GM19438 (cell line): ENCODE data around the gene ALOX12B.
"Not testable (repeated sequence)": the region's sequence is repeated elsewhere in the genome, so short reads cannot be mapped to it uniquely, and the experiment has no call there.

ENCODE experiments used
- ATAC-seq: cut with Tn5 transposase; IDR thresholded peaks from one replicate; pipeline ENCODE4 v1.9.1; 2021; ENCODE audit warnings: low read depth; ENCODE audit not compliant: unreplicated experiment

ALOX12B gene

GRCh38 chr17:8091033-8091687 is 3.6 kb upstream of the ALOX12B start:
- no peak for ATAC-seq

DNA sequence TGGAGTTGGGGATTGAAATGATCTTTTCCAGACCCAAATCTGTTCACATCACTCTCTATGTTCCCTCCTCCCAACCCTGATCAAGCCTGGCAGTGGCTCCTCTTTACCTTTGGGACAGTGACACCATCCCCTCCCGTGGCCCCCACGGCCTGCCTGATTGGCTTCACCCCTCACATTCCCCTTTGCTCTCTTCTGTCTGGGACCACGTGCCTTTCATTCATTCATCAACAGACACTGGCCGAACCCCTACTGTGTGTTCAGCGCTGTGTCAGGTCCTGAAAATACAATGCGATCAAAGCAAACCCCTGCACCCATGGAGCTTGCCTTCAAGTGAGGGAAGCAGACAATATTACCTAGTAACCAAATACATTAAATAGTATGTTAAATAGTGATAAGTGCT is 2.2 kb upstream of the ALOX12B start:
- ATAC-seq: no peak

- no peak for ATAC-seq
Measured at GRCh38 chr17:8087952-8088230, 375 bp upstream of the ALOX12B start.

DNA sequence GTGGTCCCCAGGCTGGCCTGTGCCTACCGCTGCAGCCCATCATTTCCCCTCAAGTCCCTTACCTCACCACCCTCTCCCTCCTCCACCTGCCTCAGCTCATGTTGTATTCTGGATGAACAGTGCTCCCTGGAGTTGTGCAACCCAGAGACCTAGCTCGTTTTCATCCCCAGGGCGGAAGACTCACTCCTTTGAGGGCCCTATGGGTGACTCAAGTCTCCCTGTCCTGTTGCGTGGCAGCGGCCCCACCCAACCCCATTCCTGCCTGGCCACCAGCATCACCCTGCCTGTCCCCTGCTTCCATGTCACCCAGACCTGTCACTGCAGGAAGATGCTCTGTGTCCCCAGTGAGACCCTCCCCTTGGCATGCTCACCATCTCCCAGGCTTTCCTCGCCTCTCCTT is 3.3 kb downstream of the ALOX12B start:
- ATAC-seq: no peak

DNA sequence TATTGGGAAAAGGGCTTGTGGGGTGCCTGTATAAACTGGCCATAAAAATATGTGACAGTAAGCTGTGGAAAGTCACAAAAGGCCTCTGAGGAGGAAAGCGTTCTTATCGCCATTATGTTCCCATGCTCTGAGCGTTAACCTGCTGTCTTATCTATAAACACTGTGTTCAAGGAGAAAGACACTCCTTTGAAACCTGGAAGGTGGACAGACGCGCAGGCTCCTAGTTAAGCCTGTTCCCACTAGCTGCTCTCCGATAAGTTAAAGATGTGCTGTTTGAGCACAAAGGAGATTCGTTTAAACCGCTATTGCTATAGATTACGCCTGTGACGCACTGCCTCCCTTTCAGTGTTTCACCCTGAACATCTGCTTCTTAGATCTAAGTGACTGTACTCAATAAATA is 5.2 kb downstream of the ALOX12B start:
- no peak for ATAC-seq

DNA sequence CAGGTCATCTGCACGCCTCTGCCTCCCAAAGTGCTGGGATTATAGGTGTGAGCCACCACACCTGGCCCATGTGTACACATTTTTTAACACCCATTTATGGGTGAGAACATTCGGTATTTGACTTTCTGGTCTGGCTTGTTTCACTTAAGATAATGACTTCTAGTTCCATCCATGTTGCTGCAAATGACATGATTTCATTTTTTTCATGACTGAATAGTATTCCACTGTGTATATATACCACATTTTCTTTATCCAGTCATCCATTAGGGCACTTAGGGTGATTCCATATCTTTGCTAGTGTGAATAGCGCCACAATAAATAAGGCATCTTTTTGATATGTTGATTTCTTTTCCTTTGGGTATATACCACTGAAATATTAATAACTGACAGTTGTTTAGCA is 5.6 kb downstream of the ALOX12B start:
- ATAC-seq: no peak

GRCh38 chr17:8080799-8081219 is 6.7 kb downstream of the ALOX12B start:
- no peak for ATAC-seq

DNA sequence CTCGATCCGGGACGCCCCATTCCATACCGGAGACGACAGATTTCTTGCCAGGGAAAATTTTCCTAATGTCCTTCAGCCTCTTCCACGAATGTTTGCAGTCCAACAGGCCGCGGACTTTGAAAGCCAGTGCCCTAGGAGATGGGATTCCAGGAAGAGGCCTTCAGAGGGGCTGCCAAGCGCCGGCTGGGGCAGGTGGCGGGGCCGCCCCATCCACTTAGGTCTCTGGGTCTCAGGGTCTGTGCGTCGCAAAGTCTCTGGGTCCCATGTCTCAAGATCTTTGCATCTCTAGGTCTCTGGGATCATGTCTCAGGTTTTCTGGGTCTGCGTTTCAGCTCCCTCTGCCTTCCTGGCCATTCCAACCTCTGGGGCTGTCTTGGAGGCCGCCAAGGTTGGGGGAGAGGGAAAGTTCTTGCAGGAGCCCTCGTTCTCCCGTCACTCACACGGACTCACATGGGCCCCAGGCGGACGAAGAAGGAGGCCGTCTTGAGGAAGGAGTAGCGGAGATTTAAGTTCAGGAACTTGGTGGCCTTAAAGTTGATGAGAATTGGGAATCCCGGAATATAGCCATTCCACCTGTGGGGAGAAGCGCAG is 7.2 kb downstream of the ALOX12B start:
- ATAC-seq: no peak

GRCh38 chr17:8079291-8080207 is 8.0 kb downstream of the ALOX12B start:
- no peak for ATAC-seq

GRCh38 chr17:8077939-8078338 is 9.6 kb downstream of the ALOX12B start:
- ATAC-seq: not testable (repeated sequence)

DNA sequence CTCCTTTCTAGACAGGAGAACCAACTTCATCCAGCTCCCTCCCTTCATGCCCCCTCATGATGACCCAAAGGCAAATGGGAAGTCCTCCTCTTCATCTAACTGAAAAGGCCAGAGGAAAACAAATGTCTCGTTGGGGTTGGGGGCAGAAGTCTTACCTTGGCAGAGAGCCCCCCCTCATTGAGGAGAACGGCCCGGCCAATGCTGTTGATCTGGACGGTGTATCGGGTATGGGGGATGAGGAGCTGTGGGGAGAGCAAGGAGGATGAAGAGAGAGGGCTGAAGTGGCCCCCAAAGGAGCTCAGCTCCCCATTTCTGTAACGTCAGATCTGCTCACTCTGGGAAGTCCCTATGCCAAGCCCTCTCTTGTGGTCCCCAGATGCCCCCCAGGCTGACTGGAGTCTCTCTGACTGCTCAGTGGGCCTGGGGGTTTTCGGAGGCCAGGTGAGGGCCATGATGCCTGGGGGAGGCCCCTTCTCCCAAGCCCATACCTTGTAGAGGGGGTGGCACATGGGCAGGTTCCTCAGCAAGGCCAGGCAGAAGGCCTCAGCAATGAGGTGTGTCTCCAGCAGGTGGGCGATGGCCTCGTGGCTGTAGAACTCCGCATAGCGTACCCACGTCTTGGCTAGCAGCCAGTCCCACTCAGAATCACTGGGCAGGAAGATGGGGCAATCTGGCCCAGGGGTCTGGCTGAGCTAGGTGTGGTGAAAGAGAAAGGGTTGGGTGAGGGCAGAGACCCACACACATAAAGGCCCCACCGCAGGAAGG is 10.8 kb downstream of the ALOX12B start:
- ATAC-seq: no peak

- no peak for ATAC-seq
Measured at GRCh38 chr17:8075574-8076342, 11.8 kb downstream of the ALOX12B start.

DNA sequence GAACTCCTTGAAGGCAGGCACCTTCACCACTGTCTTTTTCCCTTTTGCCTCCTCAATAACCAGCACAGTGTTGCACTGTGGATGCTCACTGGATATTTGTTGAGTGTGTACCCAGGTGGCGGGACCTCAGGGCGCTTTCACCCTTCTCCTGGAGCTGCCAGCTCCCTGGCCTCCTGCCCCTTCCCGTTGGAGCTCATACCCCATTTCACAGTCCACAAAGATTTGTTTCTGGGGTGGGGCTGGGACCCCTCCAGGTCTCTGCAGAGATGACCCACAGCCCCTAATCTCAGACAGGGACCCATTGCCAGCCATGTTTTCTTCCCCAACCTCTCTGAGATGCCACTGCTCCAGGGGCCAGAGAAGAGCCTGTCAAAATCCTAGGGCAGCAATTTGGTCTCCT is 12.4 kb downstream of the ALOX12B start:
- no peak for ATAC-seq

GRCh38 chr17:8074554-8074953 is 13.0 kb downstream of the ALOX12B start:
- no peak for ATAC-seq

DNA sequence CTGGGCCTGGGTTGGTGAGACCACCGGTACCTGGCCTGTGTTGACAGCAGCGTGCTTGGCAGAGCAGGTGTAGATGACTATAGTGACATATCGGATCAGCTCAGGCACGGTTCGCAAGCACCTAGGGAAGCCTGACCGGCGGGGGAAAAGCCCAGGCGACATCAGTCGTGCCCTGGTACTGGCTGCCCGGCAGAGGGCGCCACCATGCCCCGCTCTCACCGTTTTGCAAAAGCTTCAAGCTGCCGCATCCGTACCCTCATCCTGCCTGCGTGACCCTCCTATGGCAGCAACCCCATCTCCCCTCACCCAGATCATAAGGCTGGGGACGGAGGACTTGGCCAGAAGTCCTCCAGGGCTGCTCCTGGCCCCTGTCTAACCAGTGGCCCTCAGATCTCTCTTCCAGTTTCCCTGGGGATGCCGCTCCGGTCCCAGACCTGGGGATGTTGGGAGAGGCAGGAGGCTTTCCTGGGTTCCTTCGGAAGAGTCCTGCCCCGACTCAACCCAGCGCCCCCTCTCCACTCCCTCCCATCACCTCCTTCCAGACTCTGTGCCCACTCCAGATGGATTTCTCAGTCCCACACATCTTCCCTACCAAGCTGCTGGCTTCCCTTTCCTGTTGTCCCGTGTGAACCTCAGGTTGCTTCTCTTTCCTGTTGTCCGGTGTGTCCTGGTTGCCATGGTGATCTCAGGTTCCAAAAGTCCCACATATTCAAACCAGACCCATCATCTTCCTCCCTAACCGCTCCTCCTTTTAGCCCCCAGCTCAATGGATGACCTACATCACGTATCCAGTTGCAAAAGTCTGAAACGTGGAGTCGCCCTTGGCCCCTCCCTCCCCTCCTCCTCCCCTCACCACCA is 13.7 kb downstream of the ALOX12B start:
- no peak for ATAC-seq

DNA sequence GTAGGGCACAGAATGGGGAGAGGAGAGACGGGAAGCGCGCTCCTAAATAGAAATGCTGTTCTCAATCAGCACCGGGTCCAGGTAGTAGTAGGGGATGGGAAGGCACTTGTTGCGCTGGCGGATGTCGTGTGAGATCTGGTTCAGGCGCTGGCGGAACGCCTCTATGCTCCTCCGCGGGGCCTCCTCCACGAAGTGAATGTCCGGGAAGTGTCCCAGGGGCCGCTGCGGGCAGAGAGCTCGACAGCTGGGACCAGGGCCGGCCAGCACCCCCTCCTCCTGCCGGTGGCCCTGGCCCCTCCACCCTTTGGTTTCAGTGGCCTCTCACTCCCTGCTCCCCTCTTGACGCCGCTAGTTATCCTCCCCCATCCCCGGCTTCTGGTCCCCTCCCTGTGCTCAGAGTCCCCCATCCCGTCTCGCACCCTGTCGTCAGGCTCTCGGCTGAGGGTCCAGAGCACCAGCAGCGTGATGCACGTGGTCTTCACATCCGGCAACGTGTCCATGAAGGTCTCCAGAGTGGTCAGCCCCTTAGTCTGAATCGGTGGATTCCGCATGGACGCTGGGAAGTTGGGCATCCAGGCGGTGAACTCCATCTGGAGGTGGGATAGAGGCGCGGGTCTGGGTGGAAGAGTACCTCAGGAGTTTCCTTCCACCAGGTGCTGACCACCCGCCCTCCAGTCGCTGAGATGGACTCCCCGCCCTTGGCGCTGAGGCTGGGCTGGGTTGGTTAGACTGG is 14.6 kb downstream of the ALOX12B start:
- ATAC-seq: no peak

- no peak for ATAC-seq
Measured at GRCh38 chr17:8072341-8072728, 15.2 kb downstream of the ALOX12B start.

DNA sequence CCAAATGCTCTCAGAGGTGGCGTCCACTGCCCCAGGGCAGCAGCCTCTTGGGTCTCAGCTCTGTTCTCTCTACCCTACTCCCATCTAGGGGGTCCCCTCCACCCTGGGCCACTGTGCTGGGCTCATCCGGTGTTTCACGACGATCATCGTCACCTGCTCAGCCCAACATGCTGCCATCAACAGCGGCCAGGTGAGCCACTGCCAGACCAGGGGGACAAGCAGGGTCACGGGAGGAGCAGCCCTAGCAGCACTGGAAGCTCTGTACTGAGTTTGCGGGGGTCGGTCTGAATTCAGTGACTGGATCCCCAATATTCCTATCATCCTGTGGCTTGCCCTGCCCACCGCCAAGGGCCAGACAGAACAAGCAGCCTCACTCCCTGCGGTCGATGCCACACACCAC is 16.0 kb downstream of the ALOX12B start:
- ATAC-seq: no peak

DNA sequence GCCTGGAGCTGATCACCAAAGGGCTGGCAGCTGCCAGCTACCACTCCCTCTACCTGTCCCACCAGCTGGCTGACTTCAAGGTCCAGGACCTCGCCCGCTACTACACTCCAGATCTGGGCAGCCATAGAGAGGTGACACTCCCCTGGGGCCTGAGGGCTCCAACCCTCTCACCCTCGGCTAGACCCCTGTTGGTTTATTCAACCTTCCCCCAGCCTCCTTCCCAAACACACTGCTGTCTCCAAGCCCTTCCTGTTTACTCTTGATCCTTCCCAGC is 18.0 kb downstream of the ALOX12B start:
- no peak for ATAC-seq
